Stimulated activated CD8-positive, alpha-beta memory T cell treated with anti-CD3 and anti-CD28 coated beads, Interleukin-4, amount 100 ng/mL, for 1 hour (primary cell): ENCODE measurements around the gene OXA1L.
"Not testable (repeated sequence)": the region's sequence is repeated elsewhere in the genome, so short reads cannot be mapped to it uniquely, and the experiment has no call there.

Source experiments
- DNase-seq, 2 donors: peaks; one replicate each; pipeline ENCODE4 v3.0.0-alpha.2; 2020; ENCODE audit warnings: low read depth in 2 of 2, low spot score in 1 of 2

Gene OXA1L

GRCh38 chr14:22766457-22767322 is at the start of gene OXA1L:
TSS of gene OXA1L (plus strand) at chr14:22766688. CDS start at chr14:22766702, 14 bp downstream.
- DNase-seq: peak; percentile 84 to 94

GRCh38 chr14:22718091-22718490 is 48.4 kb upstream of the OXA1L start:
- DNase-seq: no peak

- no peak for DNase-seq
Observed at GRCh38 chr14:22721213-22721612, 45.3 kb upstream of the OXA1L start.

GRCh38 chr14:22723815-22724214 is 42.7 kb upstream of the OXA1L start:
- no peak for DNase-seq

- DNase-seq: not testable (repeated sequence)
Observed at GRCh38 chr14:22724847-22725246, 41.6 kb upstream of the OXA1L start.

- not testable (repeated sequence) for DNase-seq
Observed at GRCh38 chr14:22725374-22725773, 41.1 kb upstream of the OXA1L start.

GRCh38 chr14:22726012-22726411 is 40.5 kb upstream of the OXA1L start:
- DNase-seq: no peak

GRCh38 chr14:22732062-22732461 is 34.4 kb upstream of the OXA1L start:
- DNase-seq: not testable (repeated sequence)

- no peak for DNase-seq
Observed at GRCh38 chr14:22733829-22734228, 32.7 kb upstream of the OXA1L start.

GRCh38 chr14:22735096-22735495 is 31.4 kb upstream of the OXA1L start:
- no peak for DNase-seq

GRCh38 chr14:22736384-22736783 is 30.1 kb upstream of the OXA1L start:
- DNase-seq: not testable (repeated sequence)

GRCh38 chr14:22737052-22737451 is 29.4 kb upstream of the OXA1L start:
- no peak for DNase-seq

GRCh38 chr14:22739423-22739822 is 27.1 kb upstream of the OXA1L start:
- DNase-seq: no peak

- DNase-seq: no peak
Observed at GRCh38 chr14:22740020-22740419, 26.5 kb upstream of the OXA1L start.

- DNase-seq: no peak
Observed at GRCh38 chr14:22747769-22748168, 18.7 kb upstream of the OXA1L start.

- DNase-seq: no peak
Observed at GRCh38 chr14:22748206-22748605, 18.3 kb upstream of the OXA1L start.

GRCh38 chr14:22748631-22749068 is 17.8 kb upstream of the OXA1L start:
- no peak for DNase-seq

GRCh38 chr14:22752422-22752821 is 14.1 kb upstream of the OXA1L start:
- no peak for DNase-seq

GRCh38 chr14:22753586-22753985 is 12.9 kb upstream of the OXA1L start:
- no peak for DNase-seq

GRCh38 chr14:22757972-22758650 is 8.4 kb upstream of the OXA1L start:
- not testable (repeated sequence) for DNase-seq

- no peak for DNase-seq
Observed at GRCh38 chr14:22761734-22762133, 4.8 kb upstream of the OXA1L start.

- DNase-seq: no peak
Observed at GRCh38 chr14:22764382-22764781, 2.1 kb upstream of the OXA1L start.

- DNase-seq: no peak
Observed at GRCh38 chr14:22767323-22767589, 768 bp downstream of the OXA1L start.
